Left ventricle myocardium inferior (tissue), 1 donor: ENCODE results near the gene BCDIN3D. TPM values are rescaled to one million over a fixed set of nuclear protein-coding genes. Genes with fewer than 3 reads are reported as not detected.

ENCODE experiments used
- DNase-seq: peaks from one replicate; pipeline ENCODE4 v3.0.0-alpha.2; 2020
- H3K27ac ChIP-seq: fragments of 200-600 bp; replicated peaks from 2 replicates; pipeline ENCODE4 v1.8.0; 2021
- H3K27me3 ChIP-seq: fragments of 200-600 bp; 2 replicates; pipeline ENCODE4 v1.8.0; 2021; ENCODE audit warnings: low read depth
- H3K36me3 ChIP-seq: fragments of 200-600 bp; 2 replicates; pipeline ENCODE4 v1.8.0; 2021
- H3K4me1 ChIP-seq: fragments of 200-600 bp; 2 replicates; pipeline ENCODE4 v1.8.0; 2021
- H3K4me3 ChIP-seq: fragments of 200-600 bp; 2 replicates; pipeline ENCODE4 v1.8.0; 2021; ENCODE audit warnings: mild to moderate bottlenecking, moderate library complexity
- H3K9me3 ChIP-seq: fragments of 200-600 bp; replicated peaks from 2 replicates; pipeline ENCODE4 v1.8.0; 2021
- intact Hi-C: fragments of 100-400 bp; cut with micrococcal nuclease; formaldehyde crosslinking; loops from one replicate; pipeline ENCODE4 v1.11.0; 2022
- total RNA-seq: library from RNA; stranded (reverse); fragmentation: NEBNext Ultra II Directional; extraction: Animal tissue kit (Norgen Biotek cat#: 25700); gene quantifications from one replicate; pipeline ENCODE4 v1.2.1, GENCODE V29; 2021
- TF ChIP-seq, protein P1 (sequence below): fragments of 200-600 bp; IDR thresholded peaks from 2 replicates; pipeline ENCODE4 v1.8.0; 2021; ENCODE audit warnings: antibody characterized with exemption, mild to moderate bottlenecking, borderline replicate concordance
- donor health status: DM: no; HTN: yes; CAD: no; lungs with severe emphysema.

BCDIN3D gene
- total RNA-seq, 1 donor from 2014 or later: 2.9 TPM

DNA sequence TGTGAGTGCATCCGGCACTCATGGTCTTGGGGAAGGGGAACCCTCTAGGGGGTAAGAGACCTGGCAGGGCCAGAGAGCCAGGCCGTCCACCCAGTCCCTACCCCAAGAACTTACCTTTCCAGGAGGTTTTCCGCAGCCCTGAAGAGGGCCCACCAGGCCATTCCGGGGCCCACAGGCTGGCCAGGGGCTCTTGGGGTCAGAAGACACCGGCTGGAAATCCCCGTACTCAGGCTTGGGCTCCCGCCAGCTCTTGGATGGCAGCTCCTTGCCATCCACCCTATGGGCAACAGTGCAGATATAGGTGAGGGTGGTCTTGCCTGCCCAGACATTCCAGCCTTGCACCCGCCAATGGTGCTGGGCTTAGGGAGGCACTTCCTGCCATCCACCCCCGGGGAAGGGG, 49.3 kb downstream of the BCDIN3D start:
- TF ChIP-seq, protein P1, sequence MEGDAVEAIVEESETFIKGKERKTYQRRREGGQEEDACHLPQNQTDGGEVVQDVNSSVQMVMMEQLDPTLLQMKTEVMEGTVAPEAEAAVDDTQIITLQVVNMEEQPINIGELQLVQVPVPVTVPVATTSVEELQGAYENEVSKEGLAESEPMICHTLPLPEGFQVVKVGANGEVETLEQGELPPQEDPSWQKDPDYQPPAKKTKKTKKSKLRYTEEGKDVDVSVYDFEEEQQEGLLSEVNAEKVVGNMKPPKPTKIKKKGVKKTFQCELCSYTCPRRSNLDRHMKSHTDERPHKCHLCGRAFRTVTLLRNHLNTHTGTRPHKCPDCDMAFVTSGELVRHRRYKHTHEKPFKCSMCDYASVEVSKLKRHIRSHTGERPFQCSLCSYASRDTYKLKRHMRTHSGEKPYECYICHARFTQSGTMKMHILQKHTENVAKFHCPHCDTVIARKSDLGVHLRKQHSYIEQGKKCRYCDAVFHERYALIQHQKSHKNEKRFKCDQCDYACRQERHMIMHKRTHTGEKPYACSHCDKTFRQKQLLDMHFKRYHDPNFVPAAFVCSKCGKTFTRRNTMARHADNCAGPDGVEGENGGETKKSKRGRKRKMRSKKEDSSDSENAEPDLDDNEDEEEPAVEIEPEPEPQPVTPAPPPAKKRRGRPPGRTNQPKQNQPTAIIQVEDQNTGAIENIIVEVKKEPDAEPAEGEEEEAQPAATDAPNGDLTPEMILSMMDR: no peak
- no peak for DNase-seq
- H3K9me3 ChIP-seq: no peaks in the 10 kb centered on the region
- H3K36me3 ChIP-seq: peaks cover 90% of the 10 kb centered on the region
- H3K27me3 ChIP-seq: no peaks in the 10 kb centered on the region
- H3K4me3 ChIP-seq: no peak overlapping the region
- intact Hi-C loops: no loop called here
- no peak overlapping the region for H3K27ac ChIP-seq
- H3K4me1 ChIP-seq: no peaks in the 10 kb centered on the region

DNA sequence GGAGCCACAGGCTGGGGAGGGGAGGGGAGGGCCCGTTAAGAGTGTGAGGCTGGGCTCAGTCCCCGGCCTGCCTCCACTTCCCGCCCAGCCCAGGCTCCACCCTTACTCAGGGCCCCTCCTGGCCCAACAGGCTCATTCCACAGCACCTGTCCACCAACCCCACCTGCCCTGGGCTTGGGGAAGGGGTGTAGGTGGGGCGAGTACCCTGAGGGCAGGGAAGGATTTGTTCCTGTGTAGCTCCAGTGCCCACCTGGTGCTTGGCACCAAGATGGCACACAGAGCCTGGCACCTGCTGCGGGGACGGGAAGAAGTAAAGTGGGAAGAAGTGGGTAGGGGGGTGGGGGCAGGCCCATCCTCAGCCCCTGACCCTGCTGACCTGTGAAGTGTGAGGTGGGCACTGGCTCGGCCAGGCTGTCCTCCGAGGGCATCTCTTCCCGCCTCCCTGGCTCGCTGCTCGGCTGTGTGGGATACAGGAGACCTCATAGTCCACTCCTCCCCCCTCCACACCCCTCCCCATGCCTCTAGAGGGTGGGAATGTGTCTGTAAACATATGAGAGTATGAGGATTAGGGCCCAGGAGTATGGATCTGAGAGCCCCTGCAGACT, 49.8 kb downstream of the BCDIN3D start:
- Histone ChIP-seq H3K27me3 (no peaks in the 10 kb centered on the region), H3K27ac (no peak overlapping the region), H3K9me3 (no peaks in the 10 kb centered on the region), H3K36me3 (peaks cover 85% of the 10 kb centered on the region), H3K4me3 (no peak overlapping the region), H3K4me1 (no peaks in the 10 kb centered on the region)
- TF ChIP-seq, protein P1: no peak
- intact Hi-C loops: no loop called here
- no peak for DNase-seq

DNA sequence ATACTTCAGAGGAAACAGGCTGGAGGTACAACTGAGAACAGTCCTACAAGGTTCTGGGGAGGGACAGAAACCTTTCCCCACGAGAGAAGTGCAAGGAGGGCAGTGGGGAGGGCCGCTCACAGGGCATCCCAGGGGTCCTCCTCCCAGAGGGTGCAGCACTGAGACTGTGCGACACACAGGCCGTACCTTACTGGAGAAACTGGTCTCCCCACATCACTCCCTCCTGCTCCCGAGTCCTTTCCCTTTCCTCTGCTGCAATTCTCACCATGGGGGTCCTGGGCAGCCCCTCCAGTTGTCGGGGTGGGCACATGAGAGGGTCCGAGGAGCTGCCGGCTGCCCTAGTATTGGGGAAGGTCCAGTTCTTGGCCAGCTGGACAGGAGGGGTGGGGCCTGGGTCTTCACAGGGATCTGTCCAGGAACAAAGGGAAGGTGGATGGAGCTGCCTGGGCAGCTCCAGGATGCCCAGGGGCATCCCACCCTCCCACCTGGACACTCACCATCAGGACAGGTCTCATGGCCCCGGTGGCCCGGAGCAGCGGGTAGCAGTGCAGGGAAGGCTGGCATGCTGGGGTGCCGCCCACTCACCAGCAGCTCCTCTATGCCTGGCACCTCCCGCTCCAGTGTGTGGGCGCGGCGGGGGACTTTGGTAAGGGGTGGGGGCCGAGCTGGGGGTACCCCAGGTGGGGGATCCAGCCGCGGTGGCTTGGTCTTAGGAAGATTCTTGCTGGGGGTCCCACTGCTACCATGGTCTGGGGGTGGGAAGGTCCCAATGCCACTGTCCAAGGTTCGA, 50.5 kb downstream of the BCDIN3D start:
- intact Hi-C loops: no loop called here
- TF ChIP-seq, protein P1: no peak
- DNase-seq: no peak
- Histone ChIP-seq H3K4me1 (no peaks in the 10 kb centered on the region), H3K27me3 (no peaks in the 10 kb centered on the region), H3K36me3 (peaks cover 83% of the 10 kb centered on the region), H3K27ac (no peak overlapping the region), H3K9me3 (peaks cover 5% of the 10 kb centered on the region), H3K4me3 (no peak overlapping the region)

GRCh38 chr12:49791700-49792099, 51.2 kb downstream of the BCDIN3D start:
- DNase-seq: no peak
- peaks cover 5% of the 10 kb centered on the region for H3K9me3 ChIP-seq
- intact Hi-C loops: no loop called here
- no peak overlapping the region for H3K27ac ChIP-seq
- no peaks in the 10 kb centered on the region for H3K4me1 ChIP-seq
- H3K4me3 ChIP-seq: no peak overlapping the region
- peaks cover 76% of the 10 kb centered on the region for H3K36me3 ChIP-seq
- no peaks in the 10 kb centered on the region for H3K27me3 ChIP-seq
- TF ChIP-seq, protein P1: no peak

GRCh38 chr12:49790741-49791555, 52.0 kb downstream of the BCDIN3D start:
- TF ChIP-seq, protein P1: no peak
- no peaks in the 10 kb centered on the region for H3K27me3 ChIP-seq
- intact Hi-C loops: no loop called here
- peaks cover 69% of the 10 kb centered on the region for H3K36me3 ChIP-seq
- H3K4me1 ChIP-seq: no peaks in the 10 kb centered on the region
- H3K27ac ChIP-seq: no peak overlapping the region
- no peak for DNase-seq
- H3K9me3 ChIP-seq: peaks cover 5% of the 10 kb centered on the region
- no peak overlapping the region for H3K4me3 ChIP-seq
